HG02678 (cell line): ENCODE measurements around the gene AKR7A2.
"Not testable (repeated sequence)": the region's sequence is repeated elsewhere in the genome, so short reads cannot be mapped to it uniquely, and the experiment has no call there.

ENCODE experiments used
- ATAC-seq: cut with Tn5 transposase; IDR thresholded peaks from one replicate; pipeline ENCODE4 v1.9.1; 2021; ENCODE audit warnings: mild to moderate bottlenecking, moderate library complexity; ENCODE audit not compliant: unreplicated experiment

The AKR7A2 gene

GRCh38 chr1:19307794-19308508 is 4.0 kb downstream of the AKR7A2 start:
- ATAC-seq: no peak

- ATAC-seq: no peak
Observed at GRCh38 chr1:19306941-19307340, 5.0 kb downstream of the AKR7A2 start.

- ATAC-seq: no peak
Observed at GRCh38 chr1:19305880-19306279, 6.1 kb downstream of the AKR7A2 start.

GRCh38 chr1:19304081-19304480 is 7.9 kb downstream of the AKR7A2 start:
- not testable (repeated sequence) for ATAC-seq

- no peak for ATAC-seq
Observed at GRCh38 chr1:19300211-19300610, 11.7 kb downstream of the AKR7A2 start.

GRCh38 chr1:19294638-19295037 is 17.3 kb downstream of the AKR7A2 start:
- no peak for ATAC-seq

- ATAC-seq: no peak
Observed at GRCh38 chr1:19289244-19289643, 22.7 kb downstream of the AKR7A2 start.

- ATAC-seq: not testable (repeated sequence)
Observed at GRCh38 chr1:19288324-19289241, 23.4 kb downstream of the AKR7A2 start, which contains the start of gene AKR7A3. Gene AKR7A3 (minus strand): TSS chr1:19288770. CDS start chr1:19288709, 61 bp downstream.

- no peak for ATAC-seq
Observed at GRCh38 chr1:19287436-19288185, 24.3 kb downstream of the AKR7A2 start.

- not testable (repeated sequence) for ATAC-seq
Observed at GRCh38 chr1:19285807-19286206, 26.1 kb downstream of the AKR7A2 start.

- ATAC-seq: not testable (repeated sequence)
Observed at GRCh38 chr1:19285366-19285765, 26.6 kb downstream of the AKR7A2 start.

- ATAC-seq: no peak
Observed at GRCh38 chr1:19284881-19285280, 27.1 kb downstream of the AKR7A2 start.

- no peak for ATAC-seq
Observed at GRCh38 chr1:19283891-19284290, 28.1 kb downstream of the AKR7A2 start.

GRCh38 chr1:19274636-19275035 is 37.3 kb downstream of the AKR7A2 start:
- ATAC-seq: no peak

GRCh38 chr1:19273844-19274531 is 38.0 kb downstream of the AKR7A2 start:
- not testable (repeated sequence) for ATAC-seq

- no peak for ATAC-seq
Observed at GRCh38 chr1:19273106-19273843, 38.7 kb downstream of the AKR7A2 start.

- ATAC-seq: no peak
Observed at GRCh38 chr1:19272064-19272463, 39.9 kb downstream of the AKR7A2 start.

- ATAC-seq: not testable (repeated sequence)
Observed at GRCh38 chr1:19270343-19270730, 41.6 kb downstream of the AKR7A2 start.

GRCh38 chr1:19269427-19270342 is 42.3 kb downstream of the AKR7A2 start:
- not testable (repeated sequence) for ATAC-seq
